NCI-H1105 treated with DMSO at 0.1 percent for 48 hours (cell line): ENCODE results near the gene PHF19.
A peak's percentile ranks its signal among the peaks of the same experiment; 100 is the strongest.

Source experiments
- DNase-seq: peaks from one replicate; lab custom pipeline; 2025; lab: John Stamatoyannopoulos, UW

PHF19 gene

GRCh38 chr9:120876842-120877240, at the start of gene PHF19:
Gene PHF19 (minus strand): TSS chr9:120877188. CDS start chr9:120874741, 2,447 bp downstream.
- DNase-seq: peak; percentile 27

DNA sequence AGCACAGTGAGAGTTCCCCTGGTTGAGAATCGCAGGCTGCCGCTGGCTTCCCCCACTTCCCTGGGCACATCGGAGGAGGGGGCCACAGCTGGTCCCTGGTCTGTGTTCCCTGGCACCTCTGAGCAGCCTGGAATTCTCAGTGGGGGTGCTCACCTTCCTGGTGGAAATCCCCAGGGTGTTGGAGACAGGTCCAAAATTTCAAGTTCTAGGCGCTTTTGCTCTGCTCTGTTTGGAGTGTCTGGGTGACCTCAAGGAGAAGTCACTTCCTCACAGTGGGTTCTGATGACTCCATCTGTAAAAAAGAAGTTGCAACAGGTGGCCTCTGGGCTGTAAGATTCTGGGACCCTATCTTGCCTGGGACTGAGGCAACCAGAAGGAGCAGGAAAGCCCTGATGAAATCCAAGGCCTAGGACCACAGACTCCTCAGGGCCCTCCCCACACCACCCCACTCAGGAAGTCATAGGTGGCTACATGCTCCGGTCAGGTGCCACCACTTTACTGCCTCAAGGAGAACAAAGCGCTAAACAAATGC, 49.5 kb upstream of the PHF19 start, which contains the start of gene TRAF1:
Gene TRAF1, minus strand, starts transcription at position 400 of the 532 bp plus-strand sequence. CDS start 721 bp downstream, outside the sequence.
- DNase-seq: no peak

GRCh38 chr9:120925535-120926396, 48.8 kb upstream of the PHF19 start:
- DNase-seq: no peak

DNA sequence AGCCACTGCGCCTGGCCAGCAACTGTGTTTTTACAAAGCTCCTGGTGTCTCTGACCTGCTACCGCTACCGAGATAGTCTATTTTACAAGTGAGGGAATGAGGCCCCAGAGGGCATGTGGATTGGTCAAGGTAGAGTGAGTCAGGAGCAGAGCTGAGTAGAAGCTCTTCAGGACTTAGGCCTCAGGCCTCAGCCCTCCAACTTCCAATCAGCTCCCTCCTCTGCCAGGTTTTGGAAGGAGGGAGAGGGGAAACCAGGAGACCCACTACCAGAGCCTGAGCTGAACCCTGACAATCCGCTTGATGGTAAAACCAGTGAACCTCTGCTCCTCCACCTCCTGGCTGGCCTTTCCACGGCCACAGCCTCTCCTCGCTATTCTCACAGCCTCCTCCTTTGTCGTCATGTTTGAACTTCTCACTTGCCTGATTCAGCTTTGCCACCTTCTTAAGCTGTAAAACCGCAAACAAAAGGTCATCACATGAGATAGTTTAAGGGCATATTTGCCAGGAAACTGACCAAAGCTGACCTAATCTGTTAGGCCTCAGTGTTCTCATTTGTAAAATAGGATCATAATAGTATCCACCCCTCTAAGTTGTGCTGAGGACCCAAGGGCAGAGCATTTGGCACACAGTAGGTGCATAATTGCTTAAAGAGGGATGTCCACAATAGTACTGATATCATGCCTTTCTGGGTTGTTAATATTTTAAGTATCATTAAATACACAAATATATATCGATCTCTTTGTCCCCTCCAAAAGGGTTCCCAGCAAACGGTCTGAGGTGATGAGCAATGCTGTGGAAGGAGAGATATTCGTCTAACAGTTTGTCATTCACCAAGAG, 47.9 kb upstream of the PHF19 start:
- no peak for DNase-seq

- DNase-seq: no peak
Observed at GRCh38 chr9:120923620-120924328, 46.8 kb upstream of the PHF19 start.

DNA sequence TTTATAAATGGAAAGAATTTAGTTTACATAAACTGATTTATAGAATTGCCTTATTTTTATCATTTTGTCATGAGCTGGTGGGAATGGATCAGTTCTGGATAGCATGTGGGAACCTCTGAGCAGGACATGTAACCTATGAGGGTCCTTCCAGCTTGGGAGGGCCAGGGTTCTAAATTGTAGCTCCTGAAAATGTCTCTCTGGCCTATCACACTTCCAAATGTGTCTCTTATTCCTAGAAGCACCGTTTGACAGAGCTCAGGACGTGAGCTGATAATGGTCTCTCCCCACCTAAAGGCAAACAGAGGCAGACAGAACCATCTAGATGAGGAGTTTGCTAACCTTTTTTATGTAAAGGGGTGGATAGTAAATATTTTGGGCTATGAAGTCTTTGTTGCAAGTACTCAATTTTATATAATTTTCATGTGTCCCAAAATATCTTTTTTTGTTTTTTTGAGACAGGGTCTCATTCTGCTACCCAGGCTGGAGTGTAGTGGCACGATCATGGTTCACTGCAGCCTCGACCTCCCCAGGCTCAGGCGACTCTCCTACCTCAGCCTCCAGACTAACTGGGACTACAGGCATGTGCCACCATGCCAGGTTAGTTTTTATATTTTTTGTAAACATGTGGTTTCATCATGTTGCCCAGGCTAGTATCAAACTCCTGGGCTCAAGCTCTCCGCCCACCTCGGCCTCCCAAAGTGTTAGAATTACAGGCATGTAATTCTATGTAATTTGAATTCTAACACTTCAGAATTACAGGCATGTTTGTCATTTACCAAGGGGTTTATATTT, 45.6 kb upstream of the PHF19 start:
- no peak for DNase-seq

GRCh38 chr9:120921661-120922181, 44.7 kb upstream of the PHF19 start:
- DNase-seq: no peak

DNA sequence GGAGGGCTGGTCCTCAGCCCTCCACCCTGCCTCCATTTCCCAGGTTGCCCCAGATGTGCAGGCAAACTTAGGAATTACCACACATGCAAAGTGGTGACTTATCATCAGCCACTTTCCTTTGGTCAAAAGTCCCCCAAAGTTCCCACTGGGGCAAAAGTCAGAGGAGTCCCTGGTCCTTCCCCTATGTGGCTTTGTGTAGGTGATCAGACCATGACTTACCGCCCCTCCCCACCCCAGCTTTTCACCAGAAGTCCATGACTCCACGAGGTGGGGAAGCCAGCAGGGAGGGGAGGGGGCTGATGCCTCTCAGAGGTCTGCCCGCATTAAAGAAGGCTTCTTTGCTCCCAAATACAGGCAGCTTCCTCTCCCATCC, 43.8 kb upstream of the PHF19 start:
- DNase-seq: no peak

DNA sequence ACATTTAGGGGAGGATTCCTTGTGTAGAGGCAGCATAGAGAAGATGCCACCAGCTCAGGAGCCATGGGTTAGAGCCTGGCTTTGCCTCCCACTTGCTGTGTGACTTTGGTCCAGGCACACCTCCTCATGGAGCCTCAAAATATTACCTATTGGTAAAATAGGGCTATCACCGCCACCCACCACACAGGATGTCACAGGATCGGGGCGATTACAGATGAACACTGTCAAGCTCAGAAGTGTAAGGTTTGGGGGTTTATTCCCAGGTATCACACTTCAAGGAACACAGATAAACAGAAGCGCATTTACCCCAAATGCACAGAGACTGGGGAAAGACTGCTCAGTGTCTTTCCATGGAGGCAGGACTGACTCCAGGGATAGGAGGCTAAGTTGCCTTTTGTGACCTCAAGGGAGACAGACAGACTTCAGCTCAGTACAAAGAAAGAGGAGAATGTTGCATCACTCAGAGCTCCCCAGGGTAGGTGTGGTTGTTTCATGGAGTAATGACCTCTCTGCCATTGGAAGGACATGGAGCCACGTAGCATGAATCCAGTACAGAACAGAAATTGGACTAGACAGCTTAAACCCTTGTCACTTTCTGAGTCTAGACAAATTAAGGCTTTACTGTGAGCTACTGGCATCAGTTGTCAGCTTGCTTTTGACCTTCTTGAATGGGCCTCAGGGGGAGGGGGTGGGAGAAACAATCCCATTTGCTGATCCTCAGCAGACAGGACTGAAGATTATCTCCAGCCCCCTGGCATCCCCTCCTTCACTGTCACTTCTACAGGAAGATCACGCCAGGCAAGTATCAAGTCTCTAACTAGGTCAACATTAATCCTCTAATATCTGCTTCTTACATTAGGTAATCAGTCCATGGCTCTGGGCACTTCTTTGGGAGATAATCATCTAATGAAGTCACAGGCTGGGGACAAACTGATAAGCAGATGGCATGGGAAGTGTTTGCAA, 43.1 kb upstream of the PHF19 start:
- no peak for DNase-seq

GRCh38 chr9:120918931-120919842, 42.2 kb upstream of the PHF19 start:
- DNase-seq: no peak

GRCh38 chr9:120917929-120918762, 41.2 kb upstream of the PHF19 start:
- no peak for DNase-seq

- no peak for DNase-seq
Observed at GRCh38 chr9:120916991-120917880, 40.2 kb upstream of the PHF19 start.

DNA sequence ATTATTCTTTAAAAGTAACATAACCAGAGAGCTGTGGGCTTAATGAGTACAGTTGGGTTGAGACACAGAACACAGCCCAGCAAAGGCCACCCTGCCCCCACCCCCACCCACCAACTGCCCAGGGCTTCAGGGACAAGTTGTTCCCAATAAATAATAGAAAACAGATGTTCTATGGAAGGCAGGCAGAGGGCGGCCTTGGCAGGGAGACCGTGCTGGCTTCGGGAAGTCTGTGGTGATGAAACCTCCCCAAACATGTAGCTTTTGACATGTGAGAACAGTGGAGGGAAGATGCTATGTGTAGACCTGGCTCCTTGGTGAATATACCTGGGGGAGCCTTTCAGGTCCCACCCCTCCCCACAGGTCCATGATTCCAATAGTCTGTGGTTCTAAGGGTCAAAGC, 39.6 kb upstream of the PHF19 start:
- DNase-seq: no peak

- DNase-seq: no peak
Observed at GRCh38 chr9:120915854-120916470, 39.0 kb upstream of the PHF19 start.

- no peak for DNase-seq
Observed at GRCh38 chr9:120914953-120915352, 38.0 kb upstream of the PHF19 start.

GRCh38 chr9:120914396-120914795, 37.4 kb upstream of the PHF19 start:
- no peak for DNase-seq
